Stimulated activated CD8-positive, alpha-beta memory T cell treated with anti-CD3 and anti-CD28 coated beads, Interleukin-12 subunit alpha, Interleukin-12 subunit beta, amount 100 ng/mL, for 24 hours (primary cell): Measurements from ENCODE around the gene ATP4B.

Experiments
- DNase-seq: peaks from one replicate; pipeline ENCODE4 v3.0.0-alpha.2; 2020; ENCODE audit errors: extremely low read depth

The ATP4B gene

DNA sequence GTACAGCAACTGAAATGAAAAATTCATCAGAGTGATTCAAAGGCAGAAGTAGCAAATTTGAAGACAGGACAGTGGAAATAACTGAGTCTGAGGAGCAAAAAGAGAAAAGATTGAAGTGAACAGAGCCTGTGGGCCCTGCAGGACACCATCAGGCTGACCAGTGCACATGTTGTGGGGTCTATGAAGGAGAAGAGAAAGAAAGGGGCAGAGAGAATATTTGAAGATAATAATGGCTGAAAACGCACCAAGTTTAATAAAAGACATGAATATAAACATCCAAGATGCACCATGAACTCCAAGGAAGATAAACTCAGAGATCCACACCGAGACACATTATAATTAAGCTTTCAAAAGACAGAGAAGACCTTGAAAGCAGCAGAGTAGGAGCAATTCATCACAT lies 15.4 kb downstream of the ATP4B start:
- no peak for DNase-seq

DNA sequence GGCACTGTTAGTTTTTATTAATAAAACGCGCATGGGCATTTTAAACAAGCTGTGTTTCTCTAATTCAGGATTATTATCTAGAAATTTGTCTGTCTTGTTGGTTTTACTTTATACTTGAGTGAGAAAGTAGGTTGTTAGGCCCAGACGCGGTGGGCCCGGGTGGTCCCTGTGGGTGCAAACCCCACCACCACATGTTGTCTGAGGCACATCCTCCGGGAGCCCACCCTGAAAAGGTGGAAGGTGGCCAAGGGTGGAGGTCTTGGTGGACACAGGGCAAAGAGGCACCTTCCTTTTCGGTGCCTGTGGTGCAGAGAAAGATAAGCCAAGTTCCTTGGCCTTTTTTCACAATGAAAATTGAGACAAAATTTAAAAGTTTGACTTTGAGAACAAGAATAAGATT lies 16.6 kb downstream of the ATP4B start:
- no peak for DNase-seq

DNA sequence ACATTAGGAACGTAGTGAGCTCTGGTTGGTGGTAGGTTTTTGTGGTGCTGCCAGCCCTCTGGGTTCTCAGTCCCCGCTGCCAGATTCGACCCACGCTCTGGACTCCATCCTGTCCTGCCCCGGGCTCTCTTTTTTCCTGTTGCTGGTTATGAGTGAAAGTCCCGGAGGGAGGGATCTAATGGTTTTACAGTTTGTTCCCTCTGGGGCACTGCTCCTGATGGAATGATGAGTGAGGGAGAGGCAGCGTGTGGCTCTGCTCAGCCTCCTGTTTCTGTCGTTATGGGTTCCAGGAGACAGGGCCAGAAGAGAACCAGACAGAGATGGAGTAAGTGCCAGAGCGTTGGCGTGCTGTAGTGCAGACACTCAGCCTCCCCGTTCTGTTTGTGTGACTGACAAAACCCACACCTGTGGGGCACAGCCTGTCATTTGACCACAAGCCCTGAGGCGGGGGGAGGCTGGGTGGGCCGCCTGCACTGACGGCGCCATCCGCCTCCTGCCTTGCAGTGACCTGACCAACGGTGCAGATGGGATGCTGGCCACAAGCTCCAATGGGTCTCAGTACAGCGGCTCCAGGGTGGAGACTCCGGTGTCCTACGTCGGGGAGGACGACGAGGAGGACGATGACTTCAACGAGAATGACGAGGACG lies 18.3 kb downstream of the ATP4B start:
- DNase-seq: no peak

DNA sequence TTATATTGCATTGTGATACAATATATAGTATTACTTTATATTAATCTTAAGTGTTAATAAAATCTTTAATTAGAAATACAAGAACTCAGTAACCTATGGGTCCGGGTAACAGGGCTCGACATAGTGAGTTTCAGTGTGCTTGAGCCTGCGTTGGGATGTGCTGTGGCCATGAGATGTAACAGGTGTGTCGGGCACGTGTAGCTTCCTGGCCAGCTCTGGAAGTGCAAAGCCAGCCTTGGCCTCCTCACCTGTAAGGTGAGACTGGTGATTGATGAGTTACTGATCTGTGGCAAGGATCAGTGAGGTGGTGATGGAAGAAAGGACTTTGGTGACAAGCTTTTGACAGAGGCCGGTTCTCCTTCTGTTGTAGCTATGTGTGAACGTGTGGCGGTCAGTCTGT lies 19.2 kb downstream of the ATP4B start:
- DNase-seq: no peak

DNA sequence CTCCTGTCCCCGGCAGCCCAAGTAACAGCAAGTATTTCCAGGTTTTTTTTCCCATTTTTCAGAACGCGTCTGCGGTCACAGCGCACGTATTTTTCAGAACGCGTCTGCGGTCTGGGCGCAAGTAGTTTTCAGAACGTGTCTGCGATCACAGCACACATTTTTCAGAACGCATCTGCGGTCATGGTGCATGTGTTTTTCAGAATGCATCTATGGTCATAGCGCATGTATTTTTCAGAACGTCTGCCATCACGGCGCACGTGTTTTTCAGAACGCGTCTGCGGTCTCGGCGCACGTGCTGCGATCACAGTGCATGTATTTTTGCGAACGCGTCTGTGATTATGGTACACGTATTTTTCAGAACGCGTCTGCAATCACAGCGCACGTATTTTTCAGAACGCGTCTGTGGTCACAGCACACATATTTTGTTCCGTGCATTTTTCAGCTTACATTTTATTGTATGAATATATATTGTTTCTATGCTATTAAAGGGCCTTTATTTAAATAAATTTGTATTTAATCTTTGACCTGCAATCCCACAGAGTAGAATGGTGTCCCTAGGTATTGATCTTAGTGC lies 19.7 kb downstream of the ATP4B start:
- DNase-seq: no peak

DNA sequence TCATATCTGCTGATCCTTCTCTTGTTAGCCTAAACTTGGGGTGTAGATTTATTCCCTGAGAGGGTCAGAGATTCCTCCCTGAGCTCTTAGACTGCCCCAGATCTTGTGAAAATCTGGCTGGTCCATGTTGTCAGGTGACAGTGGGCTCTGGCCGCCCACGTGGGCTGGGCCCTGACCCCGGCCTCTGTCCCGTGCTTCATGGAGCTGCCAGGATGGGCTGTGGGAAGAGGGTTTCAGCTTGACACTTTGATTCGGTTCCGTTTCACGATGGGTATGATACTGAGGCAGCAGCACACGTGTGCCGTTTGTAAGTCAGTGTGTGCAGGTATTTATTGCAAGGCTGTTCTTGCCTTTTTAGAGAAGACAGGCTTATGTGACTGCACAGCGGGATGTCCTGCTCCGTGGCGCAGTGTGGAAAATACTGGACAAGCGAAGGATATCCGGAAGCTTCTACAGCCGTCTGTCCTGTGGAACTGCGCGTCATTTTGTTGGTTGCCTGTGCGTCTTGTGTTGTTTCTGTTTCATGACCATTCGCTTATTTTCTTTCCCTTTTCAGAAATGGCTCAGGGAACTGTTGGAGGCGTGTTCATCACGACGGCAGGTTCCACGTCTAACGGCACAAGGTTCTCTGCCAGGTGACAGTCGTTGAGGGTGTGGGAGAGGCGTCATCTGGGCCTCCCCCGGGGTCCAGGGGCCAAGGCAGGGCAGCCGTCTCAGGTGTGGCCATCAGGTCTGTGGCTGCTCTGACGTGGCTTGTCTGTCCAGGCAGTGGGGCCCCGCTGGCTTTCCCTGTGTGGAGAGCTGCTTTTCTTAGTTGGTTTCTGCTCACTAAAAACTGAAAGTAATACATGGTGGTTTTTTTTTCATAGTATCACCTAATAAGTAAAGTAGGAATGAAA lies 20.5 kb downstream of the ATP4B start:
- no peak for DNase-seq

DNA sequence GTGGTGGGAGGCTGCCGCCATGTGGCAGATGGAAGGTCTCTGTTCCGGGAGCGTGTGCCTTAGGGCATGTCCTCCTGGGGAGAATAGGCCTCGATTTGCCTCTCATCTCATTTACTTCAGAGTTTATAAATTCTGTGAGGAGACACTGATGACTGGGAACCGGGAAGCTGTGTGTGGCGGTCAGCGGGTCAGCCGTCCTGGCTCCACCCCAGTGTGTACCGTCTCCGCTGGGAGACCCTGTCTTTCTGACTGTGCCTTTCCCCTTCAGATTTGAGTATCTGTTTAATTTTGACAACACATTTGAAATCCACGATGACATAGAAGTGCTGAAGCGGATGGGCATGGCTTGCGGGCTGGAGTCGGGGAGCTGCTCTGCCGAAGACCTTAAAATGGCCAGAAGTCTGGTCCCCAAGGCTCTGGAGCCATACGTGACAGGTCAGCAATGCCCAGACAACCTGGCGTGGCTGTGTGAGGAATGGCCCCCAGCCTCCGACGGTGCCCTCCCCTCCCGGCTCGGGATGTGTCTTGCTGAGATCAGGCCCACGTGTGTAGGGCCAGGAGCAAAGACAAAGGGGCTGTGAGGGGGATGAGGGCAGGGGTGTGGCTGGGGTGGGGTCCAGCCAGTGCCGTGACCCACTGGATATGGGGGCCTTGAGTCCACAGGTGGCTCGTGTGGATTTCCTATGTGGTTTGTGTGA lies 21.6 kb downstream of the ATP4B start:
- DNase-seq: no peak

DNA sequence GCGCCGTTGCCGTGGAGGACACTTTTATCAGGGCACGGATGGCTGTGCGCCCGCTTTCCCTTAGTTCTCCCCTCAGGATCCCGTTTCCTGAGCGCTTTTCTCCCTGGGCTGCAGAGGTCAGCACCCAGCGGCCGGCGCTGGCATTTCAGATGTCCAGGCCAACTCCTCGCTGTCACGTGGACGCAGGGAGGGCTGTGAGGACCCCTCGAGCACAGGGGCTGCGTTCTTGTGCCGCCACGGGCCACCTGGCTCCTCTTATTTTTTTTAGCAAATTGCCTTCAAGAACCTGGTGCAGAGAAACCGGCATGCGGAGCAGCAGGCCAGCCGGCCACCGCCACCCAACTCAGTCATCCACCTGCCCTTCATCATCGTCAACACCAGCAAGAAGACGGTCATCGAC lies 22.3 kb downstream of the ATP4B start:
- DNase-seq: no peak

DNA sequence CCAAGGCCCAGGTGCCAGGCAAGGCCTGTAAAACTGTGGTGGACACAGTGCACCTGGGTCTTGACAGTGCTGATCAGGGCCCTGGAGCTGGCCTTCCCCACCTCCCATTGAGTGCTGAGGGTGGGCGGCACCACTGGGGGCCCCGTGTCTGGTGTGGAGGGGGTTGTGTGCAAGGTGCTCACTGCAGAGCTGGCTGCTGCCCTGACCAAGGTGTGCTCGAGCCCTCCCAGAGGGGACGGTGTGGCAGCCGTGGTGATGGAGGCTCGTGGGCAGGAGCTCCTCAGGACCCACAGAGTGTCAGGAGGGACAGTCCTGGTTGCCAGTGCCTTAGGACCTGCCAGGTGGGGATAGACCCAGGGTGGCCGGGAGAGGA lies 23.0 kb downstream of the ATP4B start:
- no peak for DNase-seq

DNA sequence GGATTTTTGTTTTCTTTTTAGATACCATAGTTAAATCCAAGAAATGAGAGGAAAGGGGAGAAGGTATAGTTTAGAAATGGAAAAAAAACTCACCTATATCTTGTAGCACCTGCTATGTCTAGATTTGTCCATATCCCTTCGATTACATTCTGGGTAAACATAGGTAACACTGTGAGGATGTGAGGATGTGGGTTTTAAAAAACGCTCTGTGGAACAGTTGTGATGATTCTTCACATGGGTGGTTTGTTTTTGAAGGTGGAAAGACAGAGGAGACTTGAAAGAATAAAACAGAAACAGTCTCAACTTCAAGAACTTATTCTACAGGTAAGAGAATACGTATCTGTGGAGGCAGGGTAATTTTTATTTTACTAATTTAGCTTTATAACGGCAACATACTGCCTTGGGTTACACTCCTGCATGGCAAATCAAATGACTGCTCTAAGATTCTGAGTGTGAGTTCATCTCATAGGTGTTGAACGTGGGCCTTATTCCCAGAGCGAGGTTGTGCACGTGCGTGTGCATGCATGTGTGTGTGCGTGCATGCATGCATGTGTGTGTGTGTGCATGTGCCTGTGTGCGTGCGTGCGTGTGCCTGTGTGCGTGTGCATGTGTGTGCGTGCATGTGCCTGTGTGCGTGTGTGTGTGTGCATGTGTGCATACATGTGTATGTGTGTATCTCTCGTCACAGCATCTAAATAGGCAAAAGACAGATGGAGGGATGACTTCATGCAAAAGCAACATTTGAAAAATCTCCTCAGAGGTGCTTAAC lies 23.5 kb downstream of the ATP4B start:
- no peak for DNase-seq

DNA sequence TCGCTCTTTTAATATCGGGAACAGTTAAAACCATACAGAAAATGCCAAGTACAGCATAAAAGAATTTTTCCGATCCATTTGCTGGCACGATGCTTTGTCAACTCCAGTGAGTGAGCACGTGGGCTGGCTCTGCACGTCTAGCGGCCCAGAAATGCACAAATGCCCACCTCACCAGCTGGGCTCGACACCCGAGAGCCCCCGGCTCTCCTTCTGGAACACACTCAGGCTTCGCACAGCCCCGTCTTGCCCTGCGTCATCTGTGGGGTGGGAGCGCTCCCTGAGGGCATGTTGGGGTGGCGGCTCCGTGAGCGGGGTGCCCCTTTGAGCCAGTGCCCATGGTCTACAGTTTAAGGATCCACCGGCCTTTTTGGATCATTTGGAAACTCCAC lies 24.5 kb downstream of the ATP4B start:
- DNase-seq: no peak

DNA sequence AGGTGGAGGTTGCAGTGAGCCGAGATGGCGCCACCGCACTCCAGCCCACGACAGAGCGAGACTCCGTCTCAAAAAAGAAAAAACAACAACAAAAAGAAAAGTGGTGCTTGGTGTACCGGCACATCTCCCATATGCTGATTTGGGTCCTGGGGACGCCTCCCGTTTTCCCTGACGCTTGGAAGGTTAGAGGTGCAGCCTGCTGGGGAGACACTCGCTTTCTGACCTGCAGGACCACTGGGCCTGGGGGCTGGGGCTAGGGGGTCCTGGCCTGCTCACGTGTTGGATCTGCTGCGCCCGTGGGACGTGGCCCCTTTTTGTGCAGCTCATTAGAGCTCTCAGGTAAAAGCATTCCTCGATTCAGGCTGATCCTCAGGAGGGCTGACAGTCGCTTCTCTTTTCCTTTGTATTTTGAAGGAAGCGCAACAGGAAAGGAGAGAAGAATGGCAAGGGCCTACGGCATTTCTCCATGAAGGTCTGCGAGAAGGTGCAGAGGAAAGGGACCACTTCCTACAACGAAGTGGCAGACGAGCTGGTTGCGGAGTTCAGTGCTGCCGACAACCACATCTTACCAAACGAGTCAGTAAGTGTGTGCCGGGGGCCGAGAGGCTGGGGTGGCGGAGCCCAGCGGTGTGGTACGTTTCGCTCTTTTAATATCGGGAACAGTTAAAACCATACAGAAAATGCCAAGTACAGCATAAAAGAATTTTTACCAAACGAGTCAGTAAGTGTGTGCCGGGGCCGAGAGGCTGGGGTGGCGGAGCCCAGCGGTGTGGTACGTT lies 25.1 kb downstream of the ATP4B start:
- DNase-seq: no peak

DNA sequence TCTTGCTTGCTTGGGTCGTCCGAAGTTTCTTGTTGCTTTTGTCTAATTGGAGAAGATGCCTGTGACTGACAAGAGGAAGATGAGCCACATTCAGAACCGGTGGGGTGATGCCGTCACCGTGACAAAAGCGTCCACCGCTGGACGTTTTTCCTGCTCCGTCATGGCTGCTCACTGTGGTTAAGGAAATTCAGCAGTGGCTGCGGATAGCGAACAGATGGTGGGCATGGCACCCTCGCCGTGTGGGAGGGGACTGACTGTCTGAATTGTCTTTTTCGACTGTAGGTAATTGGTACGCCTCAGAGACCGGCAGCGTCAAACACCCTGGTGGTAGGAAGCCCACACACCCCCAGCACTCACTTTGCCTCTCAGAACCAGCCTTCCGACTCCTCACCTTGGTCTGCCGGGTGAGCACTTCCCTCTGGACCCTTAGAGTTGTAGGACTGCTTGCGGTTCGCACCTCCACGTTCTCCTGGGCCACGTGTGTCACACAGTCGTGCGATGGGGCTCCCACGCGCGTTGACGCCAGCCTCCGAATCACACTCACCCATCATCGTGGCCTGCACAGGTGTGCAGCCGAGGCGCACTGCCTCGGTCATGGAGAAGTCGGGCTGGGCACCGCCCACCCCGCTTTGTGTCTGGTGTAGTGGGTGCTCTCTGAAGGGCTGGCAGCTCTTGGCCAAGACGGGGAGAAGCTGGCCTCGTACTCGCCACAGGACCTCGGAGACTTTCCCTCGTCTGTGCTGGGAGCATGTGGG lies 26.5 kb downstream of the ATP4B start:
- DNase-seq: no peak

DNA sequence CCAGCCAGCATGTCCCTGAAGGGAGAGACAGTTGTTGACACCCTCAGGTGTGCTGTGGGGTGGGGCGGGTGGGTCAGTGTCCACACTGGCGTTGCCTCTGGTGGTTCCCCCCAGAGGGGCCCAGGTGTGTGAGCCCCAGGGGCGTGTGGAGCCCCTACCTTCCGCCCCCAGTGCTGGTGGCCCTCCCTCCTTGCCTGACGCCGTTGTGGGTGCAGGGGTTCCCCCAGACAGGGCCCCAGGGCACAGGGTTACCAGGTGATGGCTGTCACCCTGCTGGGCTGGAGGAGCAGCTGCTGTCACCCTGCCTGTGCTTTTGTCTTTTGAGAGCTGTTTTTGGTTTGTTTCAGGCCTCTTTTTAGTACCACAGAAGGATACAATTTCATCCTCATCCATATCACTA lies 27.2 kb downstream of the ATP4B start:
- DNase-seq: no peak

DNA sequence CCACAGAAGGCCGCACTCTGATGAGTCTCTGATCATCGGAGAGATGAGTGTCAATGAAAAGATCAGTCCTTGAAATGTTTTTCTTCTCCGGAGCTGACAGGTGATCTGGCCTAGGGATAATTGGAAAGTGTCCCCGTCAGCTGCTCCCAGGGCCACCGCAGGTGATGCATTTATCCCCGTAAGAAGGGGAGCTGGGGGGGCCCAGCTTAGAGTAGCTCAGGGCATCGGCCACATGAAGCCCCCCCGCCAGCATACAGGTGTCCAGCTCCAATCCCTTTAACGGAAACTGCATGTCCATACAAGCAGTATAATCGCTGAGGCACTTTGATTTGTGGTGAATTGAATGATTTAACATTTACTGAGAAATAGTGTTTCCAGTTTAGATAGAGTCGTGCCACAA lies 27.7 kb downstream of the ATP4B start:
- DNase-seq: no peak

DNA sequence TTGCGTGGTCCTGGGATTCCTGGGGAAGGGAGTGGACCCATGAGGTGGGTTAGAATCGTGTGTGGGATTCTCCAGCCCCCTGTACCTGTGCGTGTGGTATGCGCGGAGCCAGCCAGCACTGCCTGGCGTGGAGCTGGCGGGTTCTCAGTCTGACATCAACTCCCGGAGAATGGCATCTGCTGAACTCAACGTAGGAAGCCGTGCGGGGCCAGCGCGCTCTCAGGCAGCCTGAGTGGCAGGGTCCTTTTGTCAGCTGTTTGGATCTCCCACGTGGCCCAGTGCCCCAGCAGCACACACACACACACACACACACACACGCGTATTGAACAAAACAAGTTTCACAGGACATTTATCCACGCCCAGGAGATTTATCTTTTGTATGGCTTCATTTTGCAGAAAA lies 28.1 kb downstream of the ATP4B start:
- DNase-seq: no peak

DNA sequence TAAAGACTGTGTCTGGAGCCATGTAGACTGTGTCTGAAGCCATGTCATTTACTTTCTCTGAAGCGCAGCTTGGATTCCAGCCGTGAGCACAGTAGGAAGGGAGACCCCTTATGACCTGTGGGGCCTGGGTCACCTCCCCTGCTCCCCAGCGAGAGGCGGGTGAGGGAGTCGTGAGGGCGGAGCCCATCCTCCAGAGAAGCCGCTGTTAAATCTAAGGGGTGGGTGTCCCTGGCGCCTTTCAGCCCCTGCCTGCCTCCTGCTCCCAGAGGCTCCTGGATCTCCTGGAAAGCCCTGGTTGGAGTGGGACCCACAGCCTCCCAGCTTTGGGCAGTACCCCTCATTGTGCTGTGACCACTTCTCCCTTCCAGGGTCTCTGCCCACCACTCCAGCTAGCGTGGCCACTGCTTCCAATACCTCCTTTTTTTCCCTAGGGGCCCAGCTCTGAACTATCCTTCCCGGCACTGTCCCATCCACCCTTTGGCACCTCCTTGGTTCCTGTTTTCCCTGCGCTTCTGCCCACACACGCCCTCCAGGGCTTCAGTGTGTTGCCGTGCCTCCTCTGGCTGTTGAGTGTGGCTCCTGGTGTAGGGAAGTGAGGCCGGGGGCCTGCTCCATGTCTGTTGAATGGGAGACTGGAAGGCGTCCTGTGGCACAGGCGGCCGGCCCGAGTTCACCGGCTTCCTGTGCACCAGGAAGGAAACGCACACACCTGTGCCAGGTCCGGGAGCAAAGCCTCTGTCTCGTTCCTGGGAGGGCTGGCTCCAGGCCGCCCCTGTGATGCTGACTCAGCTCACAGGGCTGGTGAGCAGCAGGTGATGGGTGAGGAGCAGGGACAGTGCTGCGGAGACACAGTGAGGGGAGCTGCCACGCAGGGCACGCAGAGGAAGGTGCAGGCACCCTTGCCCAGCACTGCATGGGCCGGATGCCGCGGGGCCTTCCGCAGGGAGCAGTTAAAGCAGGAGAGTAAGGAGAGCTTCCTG lies 29.4 kb downstream of the ATP4B start:
- no peak for DNase-seq

DNA sequence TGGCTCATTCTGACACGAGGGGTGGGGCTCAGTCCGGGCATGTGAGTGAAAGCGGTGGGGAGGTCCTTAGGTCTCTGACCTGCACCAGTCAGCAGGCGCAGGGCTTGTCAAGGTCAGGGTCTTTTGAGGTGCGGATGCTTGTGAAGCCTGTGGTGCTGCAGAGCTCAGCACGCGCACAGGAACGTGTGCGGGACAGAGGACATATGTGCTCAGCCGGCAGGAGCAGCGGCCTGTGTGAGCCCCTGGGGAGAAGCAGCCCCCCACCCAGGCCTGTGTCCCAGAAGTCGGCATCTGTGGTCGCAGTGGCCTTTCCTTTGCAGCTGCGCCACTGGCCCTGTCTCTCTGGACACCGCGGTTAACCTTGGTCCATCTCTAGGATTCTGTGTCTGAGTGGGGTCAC lies 30.9 kb downstream of the ATP4B start:
- DNase-seq: no peak
